ENCODE data around the gene PTGFRN. TPM values are rescaled to one million over a fixed set of nuclear protein-coding genes. Genes with fewer than 3 reads are reported as not detected.

PTGFRN gene
- total and polyA plus RNA-seq, 9 of the 15 experiments (the other 6 are each of a cell fraction or from before 2014, with no cell fraction given) = 17.3 to 33.1 (median 25.7) TPM

DNA sequence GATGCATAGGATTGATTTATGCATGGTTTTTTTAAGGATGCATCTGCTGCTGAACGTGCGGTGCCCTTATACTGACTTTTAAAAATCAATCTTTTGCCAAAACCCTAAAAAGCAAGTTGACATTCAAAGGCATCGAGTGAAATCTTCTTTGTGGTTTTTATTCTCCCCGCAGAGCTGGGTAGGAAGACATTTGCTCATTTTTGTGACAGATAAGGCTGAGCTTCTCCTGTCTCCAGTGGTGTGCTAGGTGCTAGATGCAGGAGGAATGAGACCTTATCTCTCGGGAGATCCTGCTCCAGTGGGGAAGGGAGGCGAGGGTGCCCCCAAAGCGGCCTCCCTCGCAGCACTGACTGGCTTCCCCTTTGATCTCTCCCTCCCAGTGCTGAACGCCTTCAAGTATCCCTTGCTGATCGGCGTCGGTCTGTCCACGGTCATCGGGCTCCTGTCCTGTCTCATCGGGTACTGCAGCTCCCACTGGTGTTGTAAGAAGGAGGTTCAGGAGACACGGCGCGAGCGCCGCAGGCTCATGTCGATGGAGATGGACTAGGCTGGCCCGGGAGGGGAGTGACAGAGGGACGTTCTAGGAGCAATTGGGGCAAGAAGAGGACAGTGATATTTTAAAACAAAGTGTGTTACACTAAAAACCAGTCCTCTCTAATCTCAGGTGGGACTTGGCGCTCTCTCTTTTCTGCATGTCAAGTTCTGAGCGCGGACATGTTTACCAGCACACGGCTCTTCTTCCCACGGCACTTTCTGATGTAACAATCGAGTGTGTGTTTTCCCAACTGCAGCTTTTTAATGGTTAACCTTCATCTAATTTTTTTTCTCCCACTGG lies 76.9 kb downstream of the PTGFRN start (continued):
- TF ChIP-seq NFIC (IDR thresholded peaks at IDR 0.05) (no peak), RCOR1 (IDR thresholded peaks at IDR 0.05; ENCODE audit: borderline replicate concordance in 1 of 2, low read depth in 2 of 2, low read length in 2 of 2) (peak in 1 of 2 experiments; percentile 69; a peak in 1 of 4 replicates), PTTG1 (tag; IDR thresholded peaks at IDR 0.05; ENCODE audit: low read depth) (no peak), SIRT6 (IDR thresholded peaks at IDR 0.05; ENCODE audit: low read depth, low read length) (no peak), KDM2B (CRISPR knock-in tag; IDR thresholded peaks at IDR 0.05) (no peak), RFX5 (IDR thresholded peaks at IDR 0.05; ENCODE audit: low read depth, low read length) (no peak), KLF10 (CRISPR knock-in tag; IDR thresholded peaks at IDR 0.05) (no peak), NONO (IDR thresholded peaks at IDR 0.05; ENCODE audit: low read depth in 2 of 2, low read length in 1 of 2) (no peak), THRAP3 (IDR thresholded peaks at IDR 0.05; ENCODE audit: borderline replicate concordance) (no peak), MAZ (CRISPR knock-in tag; conservative IDR thresholded peaks at IDR 0.05 in 1 of 2, IDR thresholded peaks at IDR 0.05 in 1 of 2) (peak in 1 of 2 experiments; percentile 31; a peak in 1 of 4 replicates), CHD1 (IDR thresholded peaks at IDR 0.05; ENCODE audit: low read length) (no peak), MYNN (IDR thresholded peaks at IDR 0.05) (no peak), MYNN (CRISPR knock-in tag; IDR thresholded peaks at IDR 0.05) (no peak)
- TF ChIP-seq, protein P1, sequence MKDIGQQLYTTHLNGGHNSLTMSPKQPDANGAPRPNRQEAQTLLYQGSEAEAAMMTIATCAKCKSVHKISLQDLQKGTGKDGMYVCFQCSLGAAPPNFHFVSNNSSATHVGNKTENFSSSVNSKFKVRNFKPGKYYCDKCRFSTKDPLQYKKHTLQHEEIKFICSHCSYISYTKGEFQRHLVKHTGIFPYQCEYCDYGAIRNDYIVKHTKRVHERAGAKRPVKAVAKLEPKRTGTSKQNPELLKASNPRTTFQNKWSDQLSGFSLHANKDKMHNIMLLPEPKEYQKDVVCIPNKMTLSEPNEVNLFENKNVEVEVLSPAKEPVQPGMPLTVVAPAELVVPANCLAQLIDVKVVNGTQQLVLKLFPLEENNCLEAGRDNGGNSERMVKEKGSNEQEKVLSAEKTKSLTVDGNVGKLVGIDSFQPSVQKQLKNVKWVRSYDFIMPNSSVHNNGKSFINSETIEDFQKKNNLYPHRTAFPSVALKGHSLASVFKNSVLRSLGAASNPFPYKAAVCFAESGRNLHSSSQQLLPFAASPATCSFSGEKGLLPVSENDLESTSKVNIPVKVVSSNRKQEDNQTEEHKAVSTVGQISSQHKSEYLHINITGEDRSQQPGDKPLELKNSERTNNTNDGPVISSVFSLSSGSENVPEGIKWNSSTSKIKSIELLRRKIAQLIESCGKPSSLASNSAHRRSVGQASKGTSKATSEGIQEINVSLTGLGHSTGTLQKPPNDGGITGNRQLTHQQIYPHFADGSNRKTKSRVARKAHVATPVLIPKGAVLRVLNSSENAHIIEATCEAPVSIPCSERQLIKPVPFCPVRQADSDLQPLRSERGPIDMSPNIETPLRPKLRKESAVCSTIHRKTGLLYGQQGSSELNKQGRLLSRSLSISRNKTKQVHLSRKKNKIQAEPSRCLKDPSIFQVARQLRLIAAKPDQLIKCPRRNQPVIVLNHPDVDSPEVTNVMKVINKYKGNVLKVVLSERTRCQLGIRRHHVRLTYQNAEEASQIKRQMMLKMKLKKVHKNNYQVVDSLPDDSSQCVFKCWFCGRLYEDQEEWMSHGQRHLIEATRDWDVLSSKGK (CRISPR knock-in tag; IDR thresholded peaks at IDR 0.05) = no peak
- TF ChIP-seq, protein P2, sequence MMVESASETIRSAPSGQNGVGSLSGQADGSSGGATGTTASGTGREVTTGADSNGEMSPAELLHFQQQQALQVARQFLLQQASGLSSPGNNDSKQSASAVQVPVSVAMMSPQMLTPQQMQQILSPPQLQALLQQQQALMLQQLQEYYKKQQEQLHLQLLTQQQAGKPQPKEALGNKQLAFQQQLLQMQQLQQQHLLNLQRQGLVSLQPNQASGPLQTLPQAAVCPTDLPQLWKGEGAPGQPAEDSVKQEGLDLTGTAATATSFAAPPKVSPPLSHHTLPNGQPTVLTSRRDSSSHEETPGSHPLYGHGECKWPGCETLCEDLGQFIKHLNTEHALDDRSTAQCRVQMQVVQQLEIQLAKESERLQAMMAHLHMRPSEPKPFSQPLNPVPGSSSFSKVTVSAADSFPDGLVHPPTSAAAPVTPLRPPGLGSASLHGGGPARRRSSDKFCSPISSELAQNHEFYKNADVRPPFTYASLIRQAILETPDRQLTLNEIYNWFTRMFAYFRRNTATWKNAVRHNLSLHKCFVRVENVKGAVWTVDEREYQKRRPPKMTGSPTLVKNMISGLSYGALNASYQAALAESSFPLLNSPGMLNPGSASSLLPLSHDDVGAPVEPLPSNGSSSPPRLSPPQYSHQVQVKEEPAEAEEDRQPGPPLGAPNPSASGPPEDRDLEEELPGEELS (CRISPR knock-in tag; IDR thresholded peaks at IDR 0.05; ENCODE audit: borderline replicate concordance) = no peak
